K562 (cell line): ENCODE measurements around the gene SLC28A1. TPM values are rescaled to one million over a fixed set of nuclear protein-coding genes. Genes with fewer than 3 reads are reported as not detected.
A peak's percentile ranks its signal among the peaks of the same experiment; 100 is the strongest.

Source experiments
- ARID1B ChIP-seq: fragments of 450-650 bp; IDR thresholded peaks from 2 replicates; pipeline ENCODE4 v1.6.1; 2016; ENCODE audit warnings: antibody characterized with exemption, mild to moderate bottlenecking, inconsistent platforms
- CSDE1 ChIP-seq, 2 experiments: fragments of 450-650 bp; IDR thresholded peaks; 2 replicates each; pipeline ENCODE4 v1.6.1; 2016; ENCODE audit warnings: mild to moderate bottlenecking in 1 of 2
- ESRRA ChIP-seq: fragments of 450-650 bp; IDR thresholded peaks from 2 replicates; pipeline ENCODE4 v1.6.1; 2014; ENCODE audit warnings: low read depth, mild to moderate bottlenecking, moderate library complexity, borderline replicate concordance
- FOS ChIP-seq: IDR thresholded peaks from 3 replicates; pipeline ENCODE4 v1.6.1; 2011; ENCODE audit not compliant: insufficient read length; ENCODE audit errors: extremely low read depth
- FOXK2 ChIP-seq, 2 experiments: fragments of 450-650 bp; IDR thresholded peaks in 1 of 2; conservative IDR thresholded peaks in 1 of 2; 2 replicates each; pipeline ENCODE4 v1.6.1; 2016; ENCODE audit warnings: low read depth in 2 of 2, mild to moderate bottlenecking in 1 of 2
- HDAC2 ChIP-seq: fragments of 450-650 bp; IDR thresholded peaks from 2 replicates; pipeline ENCODE4 v1.6.1; 2016; ENCODE audit warnings: mild to moderate bottlenecking
- HDAC3 ChIP-seq: fragments of 450-650 bp; IDR thresholded peaks from 2 replicates; pipeline ENCODE4 v1.6.1; 2018; ENCODE audit warnings: borderline replicate concordance, mild to moderate bottlenecking, moderate library complexity; ENCODE audit not compliant: partially characterized antibody
- KAT7 ChIP-seq: sonication (generic); formaldehyde crosslinking; IDR thresholded peaks from 2 replicates; pipeline ENCODE4 v1.8.0; 2022; ENCODE audit warnings: missing genetic modification reagents, mild to moderate bottlenecking, borderline replicate concordance
- POLR2G ChIP-seq: fragments of 200-400 bp; formaldehyde crosslinking; IDR thresholded peaks from 2 replicates; pipeline ENCODE4 v1.6.1; 2017; ENCODE audit warnings: low read depth, mild to moderate bottlenecking, antibody characterized with exemption, low read length, moderate library complexity
- RAD21 ChIP-seq, 2 experiments: fragments of 250-450 bp in 1 of 2; fragments of 450-650 bp in 1 of 2; sonication (Bioruptor Pico) in 1 of 2; formaldehyde crosslinking in 1 of 2; IDR thresholded peaks in 1 of 2; conservative IDR thresholded peaks in 1 of 2; 2 replicates each; pipeline versions ENCODE4 v1.4.0 to v1.8.0; 2020 to 2022; ENCODE audit warnings: mild to moderate bottlenecking in 2 of 2, moderate library complexity in 1 of 2
- RB1 ChIP-seq: fragments of 450-650 bp; IDR thresholded peaks from 2 replicates; pipeline ENCODE4 v1.6.1; 2017; ENCODE audit warnings: low read depth, mild to moderate bottlenecking
- RBM25 ChIP-seq: fragments of 200-400 bp; formaldehyde crosslinking; IDR thresholded peaks from 2 replicates; pipeline ENCODE4 v1.6.1; 2018; ENCODE audit warnings: low read length, low read depth, moderate library complexity; ENCODE audit not compliant: severe bottlenecking
- SMAD4 ChIP-seq: fragments of 250-450 bp; sonication (Bioruptor Pico); conservative IDR thresholded peaks from 2 replicates; pipeline ENCODE4 v1.8.0; 2021; ENCODE audit warnings: inconsistent platforms, mild to moderate bottlenecking, moderate library complexity
- SMARCA5 ChIP-seq: fragments of 450-650 bp; IDR thresholded peaks from 2 replicates; pipeline ENCODE4 v1.6.1; 2016
- TBL1XR1 ChIP-seq, 2 experiments: IDR thresholded peaks; 2 replicates each; pipeline ENCODE4 v1.6.1; 2012; ENCODE audit warnings: improper control_type of control experiment in 2 of 2, low read length in 2 of 2, mild to moderate bottlenecking in 1 of 2
- polyA plus RNA-seq, 8 experiments: library from polyadenylated mRNA; depleted of rRNA in 4 of 8; stranded (reverse) in 5 of 8; unstranded in 3 of 8; fragments of >200 nt; fragmentation: Nextera tagmentation in 2 of 8; fragmentation: Illumina TruSeq in 1 of 8; extraction: Ambion mirVana in 2 of 8; extraction: Trizol in 1 of 8; gene quantifications; 2 replicates each; pipeline versions ENCODE4 v1.2.1 to v1.2.3, GENCODE V29; 2011 to 2014; ENCODE audit warnings: inconsistent platforms in 1 of 8, missing spikeins in 1 of 8
- total RNA-seq, 7 experiments: library from RNA; depleted of rRNA in 6 of 7; stranded (reverse); fragments of >200 nt in 6 of 7; fragmentation: Illumina TruSeq in 2 of 7; extraction: Trizol in 2 of 7; gene quantifications; 2 replicates each; pipeline versions ENCODE4 v1.2.1 to v1.2.3, GENCODE V29; 2011 to 2021; ENCODE audit warnings: low replicate concordance in 1 of 7
- TF ChIP-seq, protein P1 (sequence below): fragments of 250-450 bp; sonication (Bioruptor Pico); IDR thresholded peaks from 2 replicates; pipeline ENCODE4 v1.5.0; 2022; ENCODE audit warnings: mild to moderate bottlenecking
- TF ChIP-seq, protein P2 (sequence below): fragments of 450-650 bp; IDR thresholded peaks from 2 replicates; pipeline ENCODE4 v1.6.1; 2014; ENCODE audit warnings: low read depth, mild to moderate bottlenecking, moderate library complexity, borderline replicate concordance
- TF ChIP-seq, protein P3 (sequence below): fragments of 200-400 bp; formaldehyde crosslinking; IDR thresholded peaks from 2 replicates; pipeline ENCODE4 v1.6.1; 2017; ENCODE audit warnings: mild to moderate bottlenecking, low read depth, low read length, moderate library complexity
- TF ChIP-seq, protein P4 (sequence below): sonication (generic); formaldehyde crosslinking; IDR thresholded peaks from 2 replicates; pipeline ENCODE4 v1.8.1; 2022; ENCODE audit warnings: missing genetic modification reagents
- TF ChIP-seq, protein P5 (sequence below): fragments of 250-450 bp; sonication (Bioruptor Pico); IDR thresholded peaks from 2 replicates; pipeline ENCODE4 v1.8.0; 2021; ENCODE audit warnings: borderline replicate concordance, mild to moderate bottlenecking, moderate library complexity; ENCODE audit not compliant: poor library complexity, severe bottlenecking

Gene SLC28A1
- total and polyA plus RNA-seq, 9 of the 15 experiments (the other 6 are each of a cell fraction or from before 2014, with no cell fraction given) = 0.04 TPM; not detected in 8

DNA sequence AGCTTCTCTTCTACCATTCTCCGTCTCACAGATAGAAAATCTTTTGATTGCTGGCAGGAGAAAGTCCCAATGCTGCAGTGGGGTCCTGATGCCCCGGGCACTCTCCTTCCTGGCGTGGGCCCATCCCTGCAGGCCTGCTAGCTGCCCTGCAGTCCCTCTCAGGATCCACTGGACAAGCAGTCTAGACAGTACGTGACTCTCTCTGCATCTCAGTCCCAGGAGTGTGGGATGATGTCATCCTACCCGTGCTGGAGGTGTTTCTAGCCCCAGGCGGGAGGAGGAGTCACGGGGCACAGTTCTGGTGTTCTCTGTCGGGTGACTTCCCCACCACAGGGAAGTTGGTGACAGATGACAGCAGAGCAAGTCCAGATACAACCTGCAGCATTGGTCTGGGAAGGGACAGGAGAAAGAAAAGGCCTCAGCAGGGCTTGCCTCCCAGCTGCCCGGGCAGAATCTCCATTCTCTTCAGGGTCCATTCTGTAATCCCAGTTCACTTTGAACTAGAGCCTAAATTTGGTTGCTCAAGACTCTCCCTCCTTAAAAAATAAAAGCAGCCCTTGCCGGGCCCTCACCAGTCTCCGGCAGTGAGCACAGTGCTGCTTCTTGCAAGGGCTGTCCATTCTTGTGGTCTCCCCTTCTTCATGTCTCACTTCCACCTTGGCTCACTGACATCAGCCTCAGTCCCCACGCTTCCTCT, 30.6 kb downstream of the SLC28A1 start (continued):
- TF ChIP-seq, protein P1, sequence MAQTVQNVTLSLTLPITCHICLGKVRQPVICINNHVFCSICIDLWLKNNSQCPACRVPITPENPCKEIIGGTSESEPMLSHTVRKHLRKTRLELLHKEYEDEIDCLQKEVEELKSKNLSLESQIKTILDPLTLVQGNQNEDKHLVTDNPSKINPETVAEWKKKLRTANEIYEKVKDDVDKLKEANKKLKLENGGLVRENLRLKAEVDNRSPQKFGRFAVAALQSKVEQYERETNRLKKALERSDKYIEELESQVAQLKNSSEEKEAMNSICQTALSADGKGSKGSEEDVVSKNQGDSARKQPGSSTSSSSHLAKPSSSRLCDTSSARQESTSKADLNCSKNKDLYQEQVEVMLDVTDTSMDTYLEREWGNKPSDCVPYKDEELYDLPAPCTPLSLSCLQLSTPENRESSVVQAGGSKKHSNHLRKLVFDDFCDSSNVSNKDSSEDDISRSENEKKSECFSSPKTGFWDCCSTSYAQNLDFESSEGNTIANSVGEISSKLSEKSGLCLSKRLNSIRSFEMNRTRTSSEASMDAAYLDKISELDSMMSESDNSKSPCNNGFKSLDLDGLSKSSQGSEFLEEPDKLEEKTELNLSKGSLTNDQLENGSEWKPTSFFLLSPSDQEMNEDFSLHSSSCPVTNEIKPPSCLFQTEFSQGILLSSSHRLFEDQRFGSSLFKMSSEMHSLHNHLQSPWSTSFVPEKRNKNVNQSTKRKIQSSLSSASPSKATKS (CRISPR knock-in tag) = no peak
- TF ChIP-seq CSDE1 (IDR thresholded peaks at IDR 0.05) = no peak
- TF ChIP-seq HDAC2 = 0 out of 2 replicates have a peak, but pooled peaks have one; percentile 61
- TF ChIP-seq FOS = no peak
- TF ChIP-seq POLR2G = no peak
- peak; percentile 65 for TF ChIP-seq ARID1B
- no peak for TF ChIP-seq KAT7 (CRISPR knock-in tag)
- TF ChIP-seq RAD21 (CRISPR knock-in tag; conservative IDR thresholded peaks at IDR 0.05 in 1 of 2, IDR thresholded peaks at IDR 0.05 in 1 of 2) = no peak
- TF ChIP-seq, protein P2, sequence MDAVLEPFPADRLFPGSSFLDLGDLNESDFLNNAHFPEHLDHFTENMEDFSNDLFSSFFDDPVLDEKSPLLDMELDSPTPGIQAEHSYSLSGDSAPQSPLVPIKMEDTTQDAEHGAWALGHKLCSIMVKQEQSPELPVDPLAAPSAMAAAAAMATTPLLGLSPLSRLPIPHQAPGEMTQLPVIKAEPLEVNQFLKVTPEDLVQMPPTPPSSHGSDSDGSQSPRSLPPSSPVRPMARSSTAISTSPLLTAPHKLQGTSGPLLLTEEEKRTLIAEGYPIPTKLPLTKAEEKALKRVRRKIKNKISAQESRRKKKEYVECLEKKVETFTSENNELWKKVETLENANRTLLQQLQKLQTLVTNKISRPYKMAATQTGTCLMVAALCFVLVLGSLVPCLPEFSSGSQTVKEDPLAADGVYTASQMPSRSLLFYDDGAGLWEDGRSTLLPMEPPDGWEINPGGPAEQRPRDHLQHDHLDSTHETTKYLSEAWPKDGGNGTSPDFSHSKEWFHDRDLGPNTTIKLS = no peak
- TF ChIP-seq, protein P3, sequence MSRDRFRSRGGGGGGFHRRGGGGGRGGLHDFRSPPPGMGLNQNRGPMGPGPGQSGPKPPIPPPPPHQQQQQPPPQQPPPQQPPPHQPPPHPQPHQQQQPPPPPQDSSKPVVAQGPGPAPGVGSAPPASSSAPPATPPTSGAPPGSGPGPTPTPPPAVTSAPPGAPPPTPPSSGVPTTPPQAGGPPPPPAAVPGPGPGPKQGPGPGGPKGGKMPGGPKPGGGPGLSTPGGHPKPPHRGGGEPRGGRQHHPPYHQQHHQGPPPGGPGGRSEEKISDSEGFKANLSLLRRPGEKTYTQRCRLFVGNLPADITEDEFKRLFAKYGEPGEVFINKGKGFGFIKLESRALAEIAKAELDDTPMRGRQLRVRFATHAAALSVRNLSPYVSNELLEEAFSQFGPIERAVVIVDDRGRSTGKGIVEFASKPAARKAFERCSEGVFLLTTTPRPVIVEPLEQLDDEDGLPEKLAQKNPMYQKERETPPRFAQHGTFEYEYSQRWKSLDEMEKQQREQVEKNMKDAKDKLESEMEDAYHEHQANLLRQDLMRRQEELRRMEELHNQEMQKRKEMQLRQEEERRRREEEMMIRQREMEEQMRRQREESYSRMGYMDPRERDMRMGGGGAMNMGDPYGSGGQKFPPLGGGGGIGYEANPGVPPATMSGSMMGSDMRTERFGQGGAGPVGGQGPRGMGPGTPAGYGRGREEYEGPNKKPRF = no peak
- TF ChIP-seq ESRRA = 0 out of 2 replicates have a peak, but pooled peaks have one; percentile 16
- TF ChIP-seq RB1 = peak; percentile 48; the same call in 1 of the 2 replicates
- TF ChIP-seq SMARCA5 = no peak
- TF ChIP-seq HDAC3 = no peak
- TF ChIP-seq SMAD4 = peak; percentile 96
- TF ChIP-seq, protein P4, sequence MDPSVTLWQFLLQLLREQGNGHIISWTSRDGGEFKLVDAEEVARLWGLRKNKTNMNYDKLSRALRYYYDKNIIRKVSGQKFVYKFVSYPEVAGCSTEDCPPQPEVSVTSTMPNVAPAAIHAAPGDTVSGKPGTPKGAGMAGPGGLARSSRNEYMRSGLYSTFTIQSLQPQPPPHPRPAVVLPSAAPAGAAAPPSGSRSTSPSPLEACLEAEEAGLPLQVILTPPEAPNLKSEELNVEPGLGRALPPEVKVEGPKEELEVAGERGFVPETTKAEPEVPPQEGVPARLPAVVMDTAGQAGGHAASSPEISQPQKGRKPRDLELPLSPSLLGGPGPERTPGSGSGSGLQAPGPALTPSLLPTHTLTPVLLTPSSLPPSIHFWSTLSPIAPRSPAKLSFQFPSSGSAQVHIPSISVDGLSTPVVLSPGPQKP = no peak
- TF ChIP-seq TBL1XR1 (IDR thresholded peaks at IDR 0.05; ENCODE audit: low read length in 2 of 2) = 0 out of 4 replicates have a peak, but pooled peaks of 1 of the 2 experiments have one; percentile 33
- TF ChIP-seq FOXK2 (conservative IDR thresholded peaks at IDR 0.05 in 1 of 2, IDR thresholded peaks at IDR 0.05 in 1 of 2; ENCODE audit: low read depth in 2 of 2) = peak; percentile 71 to 84
- TF ChIP-seq, protein P5, sequence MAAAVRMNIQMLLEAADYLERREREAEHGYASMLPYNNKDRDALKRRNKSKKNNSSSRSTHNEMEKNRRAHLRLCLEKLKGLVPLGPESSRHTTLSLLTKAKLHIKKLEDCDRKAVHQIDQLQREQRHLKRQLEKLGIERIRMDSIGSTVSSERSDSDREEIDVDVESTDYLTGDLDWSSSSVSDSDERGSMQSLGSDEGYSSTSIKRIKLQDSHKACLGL (CRISPR knock-in tag) = no peak
- no peak for TF ChIP-seq RBM25
